Measurements from ENCODE around the gene RABL2B. TPM values are rescaled to one million over a fixed set of nuclear protein-coding genes. Genes with fewer than 3 reads are reported as not detected.

Gene RABL2B
- total and polyA plus RNA-seq, 2 experiments from 2014 or later, result 12.3 to 31.0 TPM

GRCh38 chr22:50722048-50722701 is 61.3 kb downstream of the RABL2B start:
- H3K79me2 ChIP-seq, result no peaks in the 10 kb centered on the region
- no peak overlapping the region for H3K4me2 ChIP-seq
- peaks cover 25% of the 10 kb centered on the region for H3K27me3 ChIP-seq
- H3K36me3 ChIP-seq (replicated peaks; ENCODE audit: insufficient read depth, low read depth), result no peaks in the 10 kb centered on the region
- no peaks in the 10 kb centered on the region for H3K4me1 ChIP-seq (ENCODE audit: insufficient read depth)
- no peaks in the 10 kb centered on the region for H4K20me1 ChIP-seq (ENCODE audit: insufficient read depth, poor library complexity, severe bottlenecking)
- H2AFZ ChIP-seq, result no peak overlapping the region
- no peak overlapping the region for H3K4me3 ChIP-seq
- no peak for DNase-seq (ENCODE audit: low spot score)
- H3K9me2 ChIP-seq (replicated peaks; ENCODE audit: insufficient read depth), result no peaks in the 10 kb centered on the region
- H3K27ac ChIP-seq, result no peak overlapping the region
- TF ChIP-seq EZH2phosphoT487 (IDR thresholded peaks at IDR 0.05; ENCODE audit: low read depth, severe bottlenecking, unreplicated experiment), result no peak
- TF ChIP-seq EZH2 (IDR thresholded peaks at IDR 0.05; ENCODE audit: borderline replicate concordance), result no peak
- no peak for TF ChIP-seq CTCF (IDR thresholded peaks at IDR 0.05; ENCODE audit: poor library complexity)
- WGBS (ENCODE audit: low lambda C conversion rate, missing lambda C conversion rate), result 94% methylated on average over 33 of the region's 33 CpGs
- no peaks in the 10 kb centered on the region for H3K9me3 ChIP-seq (ENCODE audit: low read depth)

GRCh38 chr22:50721257-50721844 is 62.1 kb downstream of the RABL2B start:
- H3K9me2 ChIP-seq (replicated peaks; ENCODE audit: insufficient read depth), result no peaks in the 10 kb centered on the region
- no peak overlapping the region for H3K4me2 ChIP-seq
- H3K27me3 ChIP-seq, result peaks cover 25% of the 10 kb centered on the region
- no peaks in the 10 kb centered on the region for H3K9me3 ChIP-seq (ENCODE audit: low read depth)
- H3K27ac ChIP-seq, result no peak overlapping the region
- 95% methylated on average over 18 of the region's 32 CpGs for WGBS (ENCODE audit: low lambda C conversion rate, missing lambda C conversion rate)
- no peaks in the 10 kb centered on the region for H4K20me1 ChIP-seq (ENCODE audit: insufficient read depth, poor library complexity, severe bottlenecking)
- DNase-seq (ENCODE audit: low spot score), result no peak
- no peak overlapping the region for H3K4me3 ChIP-seq
- no peaks in the 10 kb centered on the region for H3K36me3 ChIP-seq (replicated peaks; ENCODE audit: insufficient read depth, low read depth)
- no peaks in the 10 kb centered on the region for H3K4me1 ChIP-seq (ENCODE audit: insufficient read depth)
- TF ChIP-seq EZH2 (IDR thresholded peaks at IDR 0.05; ENCODE audit: borderline replicate concordance) (no peak), CTCF (IDR thresholded peaks at IDR 0.05; ENCODE audit: poor library complexity) (no peak), EZH2phosphoT487 (IDR thresholded peaks at IDR 0.05; ENCODE audit: low read depth, severe bottlenecking, unreplicated experiment) (no peak)
- no peaks in the 10 kb centered on the region for H3K79me2 ChIP-seq
- no peak overlapping the region for H2AFZ ChIP-seq

GRCh38 chr22:50720301-50721256 is 62.9 kb downstream of the RABL2B start:
- Histone ChIP-seq H4K20me1 (ENCODE audit: insufficient read depth, poor library complexity, severe bottlenecking) (no peaks in the 10 kb centered on the region), H3K36me3 (replicated peaks; ENCODE audit: insufficient read depth, low read depth) (no peaks in the 10 kb centered on the region), H3K79me2 (no peaks in the 10 kb centered on the region), H3K4me3 (no peak overlapping the region), H3K9me2 (replicated peaks; ENCODE audit: insufficient read depth) (no peaks in the 10 kb centered on the region), H3K4me1 (ENCODE audit: insufficient read depth) (no peaks in the 10 kb centered on the region), H3K9me3 (ENCODE audit: low read depth) (no peaks in the 10 kb centered on the region), H2AFZ (no peak overlapping the region), H3K27ac (no peak overlapping the region), H3K4me2 (peak overlapping the region; percentile 68), H3K27me3 (peaks cover 25% of the 10 kb centered on the region)
- no peak for TF ChIP-seq CTCF (IDR thresholded peaks at IDR 0.05; ENCODE audit: poor library complexity)
- TF ChIP-seq EZH2phosphoT487 (IDR thresholded peaks at IDR 0.05; ENCODE audit: low read depth, severe bottlenecking, unreplicated experiment), result no peak
- TF ChIP-seq EZH2 (IDR thresholded peaks at IDR 0.05; ENCODE audit: borderline replicate concordance), result no peak
- DNase-seq (ENCODE audit: low spot score), result peak; percentile 46
- 13% methylated on average over 68 of the region's 132 CpGs for WGBS (ENCODE audit: low lambda C conversion rate, missing lambda C conversion rate)
